GM21529 (cell line): ENCODE data around the gene SEBOX.

ENCODE experiments used
- ATAC-seq: cut with Tn5 transposase; IDR thresholded peaks from one replicate; pipeline ENCODE4 v1.9.1; 2021; ENCODE audit not compliant: unreplicated experiment

SEBOX gene

GRCh38 chr17:28394337-28395116 lies 29.5 kb upstream of the SEBOX start:
- no peak for ATAC-seq

GRCh38 chr17:28392491-28392890 lies 27.5 kb upstream of the SEBOX start:
- ATAC-seq: no peak

- ATAC-seq: no peak
Observed at GRCh38 chr17:28391401-28391800, 26.4 kb upstream of the SEBOX start.

GRCh38 chr17:28390984-28391383 lies 26.0 kb upstream of the SEBOX start:
- no peak for ATAC-seq

DNA sequence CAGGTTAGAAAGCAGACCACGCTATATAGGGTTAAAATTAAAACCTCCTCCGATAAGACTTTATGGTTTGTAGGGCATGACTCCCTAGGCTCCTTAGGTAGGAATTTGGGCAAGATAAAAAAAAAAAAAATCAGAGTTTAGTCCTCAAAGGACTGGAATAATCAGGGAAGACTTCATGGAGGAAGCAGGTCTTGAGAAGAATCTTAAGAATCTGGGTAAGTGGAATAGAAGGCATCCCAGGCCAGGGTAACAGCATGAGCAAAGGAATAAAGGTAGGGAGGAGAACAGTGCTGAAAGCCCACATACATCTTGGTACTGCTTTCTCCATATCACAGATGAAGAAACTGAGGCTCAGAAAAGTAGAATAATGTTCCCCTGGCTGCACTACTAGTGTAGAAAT lies 25.6 kb upstream of the SEBOX start:
- ATAC-seq: no peak

DNA sequence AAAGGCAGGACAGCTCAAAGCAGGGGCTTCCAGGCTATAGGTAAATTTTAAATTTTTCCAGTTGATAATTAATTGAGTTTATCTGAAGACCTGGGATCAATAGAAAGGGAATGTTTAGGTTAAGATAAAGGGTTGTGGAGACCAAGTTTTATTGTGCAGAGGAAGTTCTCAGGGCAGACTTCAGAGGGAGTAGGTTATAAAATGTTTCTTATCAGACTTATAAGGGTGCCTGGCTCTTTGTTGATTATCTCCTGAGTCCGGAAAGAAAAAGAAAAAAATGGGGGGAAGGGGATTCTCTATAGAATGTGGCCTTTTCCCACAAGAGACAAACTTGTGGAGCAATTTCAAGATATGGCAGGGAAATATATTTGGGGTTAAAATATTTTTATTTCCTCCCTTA lies 25.1 kb upstream of the SEBOX start:
- ATAC-seq: no peak

DNA sequence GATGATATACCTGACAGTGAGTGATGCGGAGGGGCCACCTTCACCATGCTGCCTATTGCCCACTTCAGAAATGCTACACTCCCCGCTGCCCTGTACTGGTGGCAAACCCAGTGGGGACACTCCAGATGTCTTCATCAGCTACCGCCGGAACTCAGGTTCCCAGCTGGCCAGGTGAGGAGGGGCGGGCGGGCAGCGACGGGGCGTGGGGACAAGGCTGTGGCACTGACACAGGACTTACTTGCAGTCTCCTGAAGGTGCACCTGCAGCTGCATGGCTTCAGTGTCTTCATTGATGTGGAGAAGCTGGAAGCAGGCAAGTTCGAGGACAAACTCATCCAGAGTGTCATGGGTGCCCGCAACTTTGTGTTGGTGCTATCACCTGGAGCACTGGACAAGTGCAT lies 23.1 kb upstream of the SEBOX start:
- no peak for ATAC-seq

- no peak for ATAC-seq
Observed at GRCh38 chr17:28386391-28386790, 21.4 kb upstream of the SEBOX start.

- ATAC-seq: no peak
Observed at GRCh38 chr17:28385406-28385805, 20.4 kb upstream of the SEBOX start.

DNA sequence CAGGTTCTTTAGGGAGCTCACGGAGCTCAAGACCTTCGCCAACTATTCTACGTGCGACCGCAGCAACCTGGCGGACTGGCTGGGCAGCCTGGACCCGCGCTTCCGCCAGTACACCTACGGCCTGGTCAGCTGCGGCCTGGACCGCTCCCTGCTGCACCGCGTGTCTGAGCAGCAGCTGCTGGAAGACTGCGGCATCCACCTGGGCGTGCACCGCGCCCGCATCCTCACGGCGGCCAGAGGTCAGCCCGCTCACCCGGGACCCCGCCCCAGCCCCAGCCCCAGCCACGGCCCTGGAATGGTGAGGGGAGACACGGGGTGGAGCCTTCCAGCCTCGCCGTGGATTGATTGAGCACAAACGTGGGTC lies 20.0 kb upstream of the SEBOX start:
- no peak for ATAC-seq

DNA sequence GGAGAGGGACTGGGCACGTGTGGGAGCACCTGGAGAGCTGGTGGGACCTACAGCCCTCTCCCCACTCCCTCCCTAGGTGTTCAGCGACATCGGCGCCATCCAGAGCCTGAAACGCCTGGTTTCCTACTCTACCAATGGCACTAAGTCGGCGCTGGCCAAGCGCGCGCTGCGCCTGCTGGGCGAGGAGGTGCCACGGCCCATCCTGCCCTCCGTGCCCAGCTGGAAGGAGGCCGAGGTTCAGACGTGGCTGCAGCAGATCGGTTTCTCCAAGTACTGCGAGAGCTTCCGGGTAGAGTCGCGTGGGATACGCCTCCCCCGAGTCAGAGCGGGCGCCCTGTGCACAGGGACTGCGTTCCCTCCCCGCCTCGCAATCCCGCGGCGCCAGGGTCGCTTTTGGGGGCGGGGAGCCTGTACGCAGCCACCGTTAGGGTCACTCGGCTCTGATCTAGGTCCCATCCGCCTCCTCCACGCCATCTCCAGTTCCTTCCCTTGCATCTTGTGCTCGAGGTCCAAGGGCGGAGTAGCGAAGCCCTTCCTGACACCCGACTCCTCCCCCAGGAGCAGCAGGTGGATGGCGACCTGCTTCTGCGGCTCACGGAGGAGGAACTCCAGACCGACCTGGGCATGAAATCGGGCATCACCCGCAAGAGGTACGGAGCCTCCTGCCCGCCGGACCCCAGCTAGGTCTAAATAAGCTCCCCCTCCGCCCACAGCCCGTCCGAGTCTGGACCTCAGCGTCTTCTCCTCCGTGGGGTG lies 19.5 kb upstream of the SEBOX start:
- ATAC-seq: peak; percentile 56

DNA sequence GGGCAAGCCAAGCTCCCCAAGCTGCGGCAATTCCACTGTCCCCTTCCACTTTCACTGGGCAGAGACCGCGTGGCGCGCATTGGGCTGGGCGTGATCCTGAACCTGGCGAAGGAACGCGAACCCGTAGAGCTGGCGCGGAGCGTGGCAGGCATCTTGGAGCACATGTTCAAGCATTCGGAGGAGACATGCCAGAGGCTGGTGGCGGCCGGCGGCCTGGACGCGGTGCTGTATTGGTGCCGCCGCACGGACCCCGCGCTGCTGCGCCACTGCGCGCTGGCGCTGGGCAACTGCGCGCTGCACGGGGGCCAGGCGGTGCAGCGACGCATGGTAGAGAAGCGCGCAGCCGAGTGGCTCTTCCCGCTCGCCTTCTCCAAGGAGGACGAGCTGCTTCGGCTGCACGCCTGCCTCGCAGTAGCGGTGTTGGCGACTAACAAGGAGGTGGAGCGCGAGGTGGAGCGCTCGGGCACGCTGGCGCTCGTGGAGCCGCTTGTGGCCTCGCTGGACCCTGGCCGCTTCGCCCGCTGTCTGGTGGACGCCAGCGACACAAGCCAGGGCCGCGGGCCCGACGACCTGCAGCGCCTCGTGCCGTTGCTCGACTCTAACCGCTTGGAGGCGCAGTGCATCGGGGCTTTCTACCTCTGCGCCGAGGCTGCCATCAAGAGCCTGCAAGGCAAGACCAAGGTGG lies 16.3 kb upstream of the SEBOX start:
- no peak for ATAC-seq

DNA sequence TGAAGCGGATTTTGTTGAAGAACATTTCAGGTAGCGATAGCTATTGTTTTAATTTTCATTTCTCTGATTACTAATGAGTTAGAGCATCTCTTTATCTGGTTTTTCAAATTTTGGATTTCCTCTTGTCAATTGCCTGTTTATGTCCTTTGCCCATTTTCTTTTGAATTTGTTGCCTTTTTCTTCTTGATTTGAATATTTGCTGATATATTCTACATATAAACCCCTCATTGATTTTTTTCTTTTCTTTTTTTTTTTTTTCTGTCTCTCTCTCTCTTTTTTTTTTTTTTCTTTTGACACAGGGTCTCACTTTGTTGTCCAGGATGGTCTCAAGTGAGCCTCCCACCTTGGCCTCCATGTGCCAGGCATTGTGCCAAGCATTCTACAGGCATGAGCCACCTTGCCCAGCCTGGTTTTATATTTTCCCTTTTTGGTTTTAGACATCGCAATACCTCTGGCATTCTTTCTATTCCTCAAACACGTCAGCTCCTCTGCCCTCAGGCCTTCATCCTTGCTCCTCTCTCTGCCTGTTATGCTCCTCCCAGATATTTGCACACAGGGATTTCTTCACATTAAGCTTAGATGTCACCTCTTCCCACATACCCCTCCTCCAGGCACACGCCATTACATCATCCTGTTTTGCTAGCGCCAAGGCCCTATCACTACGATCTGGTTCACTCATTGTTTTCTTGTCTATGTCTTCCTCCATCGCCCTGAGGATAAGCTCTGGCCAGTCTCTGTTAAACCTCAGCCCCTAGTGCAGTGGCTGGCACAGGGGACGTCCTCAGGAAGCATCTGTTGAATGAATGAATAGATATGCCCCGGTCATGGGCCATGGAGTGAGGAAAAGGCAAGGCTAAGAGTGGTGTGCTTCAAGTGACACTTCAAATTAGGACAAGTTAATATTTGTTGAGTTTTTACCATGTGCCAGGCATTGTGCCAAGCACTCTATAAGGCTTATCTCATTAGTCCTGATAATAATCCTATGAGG lies 15.1 kb upstream of the SEBOX start:
- ATAC-seq: no peak

DNA sequence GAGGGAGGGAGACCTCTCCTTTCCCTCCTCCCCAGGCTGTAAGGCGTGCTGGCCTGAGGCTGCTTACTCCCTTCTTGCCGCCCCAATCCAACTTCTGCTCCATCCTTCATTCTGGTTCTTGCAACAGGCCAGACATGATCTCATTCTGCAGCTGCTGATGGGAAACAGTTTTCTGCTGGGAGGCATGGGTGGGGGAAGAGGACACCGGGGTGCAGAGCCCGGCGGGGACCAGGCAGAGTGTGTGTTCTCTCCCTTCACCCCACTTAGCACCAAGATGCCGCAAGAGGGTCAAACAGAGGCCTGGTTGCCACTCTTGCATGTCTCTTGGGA lies 7.9 kb upstream of the SEBOX start:
- ATAC-seq: no peak

GRCh38 chr17:28372203-28372944 lies 7.4 kb upstream of the SEBOX start:
- peak; percentile 24 for ATAC-seq

GRCh38 chr17:28371245-28372202 lies 6.5 kb upstream of the SEBOX start, which contains the start of gene SARM1:
Gene SARM1, plus strand, starts transcription at chr17:28371694. Its CDS starts 339 bp downstream, at chr17:28372033.
- ATAC-seq: peak; percentile 67

- ATAC-seq: no peak
Observed at GRCh38 chr17:28370744-28371103, 5.7 kb upstream of the SEBOX start.

DNA sequence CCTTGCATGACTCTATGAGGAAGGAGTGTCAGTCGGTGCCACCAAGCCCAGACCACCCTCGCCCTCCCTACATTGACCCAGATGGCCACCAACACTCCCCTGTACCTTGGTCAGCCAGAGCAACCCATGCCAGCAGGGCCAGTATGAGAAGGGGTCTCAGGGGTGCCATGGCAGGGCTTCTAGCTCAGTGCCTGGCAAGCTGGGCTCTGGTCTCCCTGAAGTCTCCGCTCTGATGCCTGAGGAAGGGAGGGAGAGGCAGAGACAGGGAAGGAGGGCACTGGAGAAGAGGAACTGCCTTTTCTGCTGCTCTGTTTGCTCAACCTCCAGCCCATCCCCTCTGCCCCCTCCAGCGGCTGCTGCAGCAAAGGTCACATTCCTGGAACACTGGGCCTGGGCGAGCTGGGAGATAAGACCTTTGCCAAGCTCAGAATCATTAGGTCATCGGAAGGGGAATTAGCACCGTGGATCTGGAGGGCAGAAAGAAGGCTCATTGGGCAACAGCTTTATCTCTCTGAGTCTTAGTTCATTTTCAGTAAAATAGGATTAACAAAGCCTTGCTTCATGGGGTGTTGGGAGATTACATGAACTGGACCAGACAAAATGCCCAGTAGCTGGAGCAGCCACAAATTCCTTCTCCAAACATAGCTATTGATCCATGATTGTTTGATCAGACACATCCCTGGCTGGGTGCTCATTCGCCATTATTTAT lies 5.2 kb upstream of the SEBOX start, which contains the start of gene VTN:
TSS of gene VTN (minus strand) at position 273 of the 709 bp plus-strand sequence. CDS start at position 169, 104 bp downstream.
- no peak for ATAC-seq
